GM12875 (cell line): ENCODE measurements around the gene SEMA7A.

Experiments used
- H3K4me3 ChIP-seq: one replicate; pipeline ENCODE4 v1.5.1; 2011; ENCODE audit warnings: low read depth, low read length, control low read depth
- TF ChIP-seq, protein P1 (sequence below): IDR thresholded peaks from 2 replicates; pipeline ENCODE4 v1.5.1; 2011; ENCODE audit warnings: low read depth, mild to moderate bottlenecking, control low read depth, inconsistent platforms, low read length, moderate library complexity, borderline replicate concordance; ENCODE audit not compliant: insufficient read depth

Gene SEMA7A

DNA sequence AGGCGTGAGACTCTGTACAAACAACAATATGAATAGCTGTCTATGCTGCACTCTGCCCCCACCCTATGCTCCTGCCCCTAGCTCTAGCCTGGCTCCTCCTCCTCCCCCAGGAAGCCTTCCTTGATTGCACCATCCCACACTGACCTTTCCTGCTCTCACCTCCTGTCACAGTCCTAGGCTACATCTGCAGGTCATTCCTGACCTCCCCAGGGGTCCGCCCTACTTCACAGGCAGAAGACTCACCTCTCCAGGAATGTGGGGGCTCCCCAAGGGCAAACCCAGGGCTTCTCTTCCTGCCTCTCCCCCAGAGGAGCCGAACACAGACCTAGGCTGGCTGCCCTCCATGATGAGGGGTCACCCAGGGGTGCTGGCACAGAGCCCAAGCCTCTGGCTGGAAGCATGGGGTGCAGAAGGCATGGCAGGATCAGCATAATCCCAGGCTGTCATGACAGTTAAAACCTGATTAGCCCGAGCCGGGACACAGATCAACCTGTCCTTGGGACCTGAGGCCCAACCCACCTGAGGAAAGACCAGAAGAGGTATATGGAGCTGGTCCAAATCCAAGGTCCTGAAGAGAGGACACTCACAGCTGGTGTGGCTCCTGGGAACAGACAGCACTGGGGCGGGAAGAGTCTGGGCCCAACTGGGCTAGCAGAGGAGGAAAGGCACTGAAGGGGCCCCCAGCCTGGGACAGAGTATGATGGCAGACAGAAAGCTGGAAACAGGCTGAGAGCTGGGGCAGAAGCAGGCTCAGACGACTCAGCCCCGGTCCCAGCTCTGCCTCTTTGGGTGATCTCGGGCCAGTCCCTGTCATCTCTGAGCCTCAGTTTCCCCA, 5.9 kb downstream of the SEMA7A start:
- TF ChIP-seq, protein P1, sequence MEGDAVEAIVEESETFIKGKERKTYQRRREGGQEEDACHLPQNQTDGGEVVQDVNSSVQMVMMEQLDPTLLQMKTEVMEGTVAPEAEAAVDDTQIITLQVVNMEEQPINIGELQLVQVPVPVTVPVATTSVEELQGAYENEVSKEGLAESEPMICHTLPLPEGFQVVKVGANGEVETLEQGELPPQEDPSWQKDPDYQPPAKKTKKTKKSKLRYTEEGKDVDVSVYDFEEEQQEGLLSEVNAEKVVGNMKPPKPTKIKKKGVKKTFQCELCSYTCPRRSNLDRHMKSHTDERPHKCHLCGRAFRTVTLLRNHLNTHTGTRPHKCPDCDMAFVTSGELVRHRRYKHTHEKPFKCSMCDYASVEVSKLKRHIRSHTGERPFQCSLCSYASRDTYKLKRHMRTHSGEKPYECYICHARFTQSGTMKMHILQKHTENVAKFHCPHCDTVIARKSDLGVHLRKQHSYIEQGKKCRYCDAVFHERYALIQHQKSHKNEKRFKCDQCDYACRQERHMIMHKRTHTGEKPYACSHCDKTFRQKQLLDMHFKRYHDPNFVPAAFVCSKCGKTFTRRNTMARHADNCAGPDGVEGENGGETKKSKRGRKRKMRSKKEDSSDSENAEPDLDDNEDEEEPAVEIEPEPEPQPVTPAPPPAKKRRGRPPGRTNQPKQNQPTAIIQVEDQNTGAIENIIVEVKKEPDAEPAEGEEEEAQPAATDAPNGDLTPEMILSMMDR, result no peak
- peak overlapping the region; percentile 98 for H3K4me3 ChIP-seq

GRCh38 chr15:74426404-74427281, 7.1 kb downstream of the SEMA7A start:
- TF ChIP-seq, protein P1, result no peak
- no peak overlapping the region for H3K4me3 ChIP-seq

DNA sequence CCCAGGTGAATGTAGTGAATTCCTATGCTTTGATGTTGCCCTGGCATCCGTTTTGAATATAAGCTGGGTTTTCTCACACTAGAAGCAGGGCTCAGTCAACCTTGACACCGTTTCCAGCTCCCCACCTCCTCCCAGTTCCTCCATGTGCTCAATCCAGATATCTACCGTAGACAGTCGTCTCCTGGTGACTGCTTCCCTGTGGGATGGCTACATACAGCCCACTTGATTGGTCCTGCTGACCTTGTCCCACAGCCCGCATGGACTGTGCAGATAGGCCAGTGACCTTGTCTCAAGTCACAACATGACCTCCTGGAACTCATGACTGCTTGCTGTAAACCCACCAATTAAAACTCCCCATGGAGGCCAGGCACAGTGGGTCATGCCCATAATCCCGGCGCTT, 8.1 kb downstream of the SEMA7A start:
- TF ChIP-seq, protein P1, result no peak
- peak overlapping the region; percentile 18 for H3K4me3 ChIP-seq

GRCh38 chr15:74424901-74425528, 8.7 kb downstream of the SEMA7A start:
- TF ChIP-seq, protein P1, result no peak
- H3K4me3 ChIP-seq, result peak overlapping the region; percentile 18

- peak overlapping the region; percentile 40 for H3K4me3 ChIP-seq
- TF ChIP-seq, protein P1, result no peak
Observed at GRCh38 chr15:74423431-74424257, 10.1 kb downstream of the SEMA7A start.

GRCh38 chr15:74422652-74423430, 10.9 kb downstream of the SEMA7A start:
- H3K4me3 ChIP-seq, result peak overlapping the region; percentile 40

More at GRCh38 chr15:74422652-74423430, 10.9 kb downstream of the SEMA7A start:
- TF ChIP-seq, protein P1, result no peak
